ENCODE results near the gene TAF1A. TPM values are rescaled to one million over a fixed set of nuclear protein-coding genes. Genes with fewer than 3 reads are reported as not detected.

The TAF1A gene
- total RNA-seq, 1 donor from 2014 or later, result 8.8 TPM

DNA sequence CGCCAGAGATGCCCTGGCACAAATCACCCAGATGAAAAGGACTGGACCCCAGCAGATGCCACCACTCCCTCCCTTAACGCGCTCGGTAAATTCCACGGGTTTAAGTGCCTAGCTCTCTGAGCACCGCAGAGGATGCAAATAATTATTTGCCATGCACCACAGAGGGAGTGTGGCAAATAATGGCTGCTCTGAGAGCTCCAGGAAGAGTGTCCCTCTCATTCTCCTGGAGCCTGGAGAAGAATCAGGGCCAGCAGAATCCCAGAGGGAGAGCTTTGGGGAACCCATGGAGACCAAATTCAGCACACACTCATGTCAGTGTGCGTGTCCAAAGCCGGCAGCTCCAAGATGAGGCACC is 42.5 kb downstream of the TAF1A start:
- no peaks in the 10 kb centered on the region for H3K36me3 ChIP-seq
- H3K27ac ChIP-seq, result no peak overlapping the region
- intact Hi-C loops (cut with DNase I), result no loop called here
- H3K4me1 ChIP-seq, result peaks cover 0 to 3% of the 10 kb centered on the region in 2 donors
- TF ChIP-seq, protein P1, sequence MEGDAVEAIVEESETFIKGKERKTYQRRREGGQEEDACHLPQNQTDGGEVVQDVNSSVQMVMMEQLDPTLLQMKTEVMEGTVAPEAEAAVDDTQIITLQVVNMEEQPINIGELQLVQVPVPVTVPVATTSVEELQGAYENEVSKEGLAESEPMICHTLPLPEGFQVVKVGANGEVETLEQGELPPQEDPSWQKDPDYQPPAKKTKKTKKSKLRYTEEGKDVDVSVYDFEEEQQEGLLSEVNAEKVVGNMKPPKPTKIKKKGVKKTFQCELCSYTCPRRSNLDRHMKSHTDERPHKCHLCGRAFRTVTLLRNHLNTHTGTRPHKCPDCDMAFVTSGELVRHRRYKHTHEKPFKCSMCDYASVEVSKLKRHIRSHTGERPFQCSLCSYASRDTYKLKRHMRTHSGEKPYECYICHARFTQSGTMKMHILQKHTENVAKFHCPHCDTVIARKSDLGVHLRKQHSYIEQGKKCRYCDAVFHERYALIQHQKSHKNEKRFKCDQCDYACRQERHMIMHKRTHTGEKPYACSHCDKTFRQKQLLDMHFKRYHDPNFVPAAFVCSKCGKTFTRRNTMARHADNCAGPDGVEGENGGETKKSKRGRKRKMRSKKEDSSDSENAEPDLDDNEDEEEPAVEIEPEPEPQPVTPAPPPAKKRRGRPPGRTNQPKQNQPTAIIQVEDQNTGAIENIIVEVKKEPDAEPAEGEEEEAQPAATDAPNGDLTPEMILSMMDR (IDR thresholded peaks at IDR 0.05), result no peak
- no peak overlapping the region for H3K4me3 ChIP-seq
- H3K9me3 ChIP-seq, result no peaks in the 10 kb centered on the region
- H3K27me3 ChIP-seq, result no peaks in the 10 kb centered on the region
- DNase-seq (ENCODE audit: low spot score in 2 of 2), result no peak

DNA sequence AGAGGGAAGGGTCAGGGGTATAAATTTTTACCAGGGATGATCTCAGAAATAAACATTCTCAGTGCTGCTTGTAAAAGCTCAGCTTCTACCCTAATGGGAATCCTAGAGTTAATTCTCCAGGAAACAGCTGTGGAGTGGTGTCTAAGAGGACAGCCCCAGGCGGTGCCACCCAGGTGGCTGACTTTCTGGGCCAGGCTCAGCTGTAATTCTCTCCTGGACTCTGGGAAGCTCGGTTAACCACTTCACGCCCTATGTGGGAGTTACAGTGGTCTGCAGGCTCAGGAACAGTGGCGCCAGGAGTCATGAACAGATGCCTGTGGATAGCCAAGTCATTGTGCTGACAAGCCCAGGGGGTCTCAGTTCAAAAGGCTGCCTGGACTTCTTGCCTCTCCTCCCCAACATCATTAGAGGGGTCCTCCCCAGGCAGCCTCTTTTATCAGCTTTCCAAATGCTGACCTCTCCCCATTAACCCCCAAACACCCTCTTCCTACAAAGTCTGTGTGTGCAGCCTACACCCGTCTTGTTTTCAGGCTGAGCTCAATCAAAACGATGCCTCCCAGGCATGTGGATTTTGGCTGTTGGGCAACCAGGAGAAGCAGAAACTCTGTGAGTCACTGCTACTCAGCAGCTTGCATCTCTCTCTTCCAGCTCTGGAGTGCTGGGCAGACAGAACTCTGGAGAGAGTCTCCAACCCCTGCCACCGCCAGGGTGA is 43.0 kb downstream of the TAF1A start:
- Histone ChIP-seq H3K36me3 (no peaks in the 10 kb centered on the region), H3K9me3 (no peaks in the 10 kb centered on the region), H3K4me1 (peaks cover 0 to 3% of the 10 kb centered on the region in 2 donors), H3K27me3 (no peaks in the 10 kb centered on the region), H3K4me3 (no peak overlapping the region), H3K27ac (no peak overlapping the region)
- TF ChIP-seq, protein P1 (IDR thresholded peaks at IDR 0.05), result no peak
- intact Hi-C loops (cut with DNase I), result no loop called here
- DNase-seq (ENCODE audit: low spot score in 2 of 2), result no peak

DNA sequence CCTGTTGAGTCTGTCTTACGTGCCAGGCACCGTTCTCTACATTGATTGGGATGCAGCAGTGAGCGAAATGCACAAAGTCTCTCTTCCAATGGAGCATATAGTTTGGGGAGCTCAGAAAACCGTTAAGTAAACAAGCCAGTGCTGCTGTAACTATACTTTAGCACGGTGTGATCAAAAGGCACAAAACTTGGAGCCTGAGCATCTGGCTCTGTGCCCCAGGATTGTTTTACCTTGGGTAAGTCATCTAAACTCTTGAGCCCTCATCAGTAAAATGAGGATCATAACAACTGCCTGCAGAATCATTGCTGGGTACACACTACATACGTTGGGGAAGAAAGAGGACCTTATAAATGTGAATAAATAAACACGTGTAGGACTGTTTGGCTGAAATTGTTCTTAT is 43.6 kb downstream of the TAF1A start:
- no peak overlapping the region for H3K27ac ChIP-seq
- no peaks in the 10 kb centered on the region for H3K27me3 ChIP-seq
- TF ChIP-seq, protein P1 (IDR thresholded peaks at IDR 0.05), result no peak
- no peaks in the 10 kb centered on the region for H3K9me3 ChIP-seq
- intact Hi-C loops (cut with DNase I), result no loop called here
- H3K36me3 ChIP-seq, result no peaks in the 10 kb centered on the region
- peaks cover 0 to 3% of the 10 kb centered on the region in 2 donors for H3K4me1 ChIP-seq
- H3K4me3 ChIP-seq, result no peak overlapping the region
- no peak for DNase-seq (ENCODE audit: low spot score in 2 of 2)

DNA sequence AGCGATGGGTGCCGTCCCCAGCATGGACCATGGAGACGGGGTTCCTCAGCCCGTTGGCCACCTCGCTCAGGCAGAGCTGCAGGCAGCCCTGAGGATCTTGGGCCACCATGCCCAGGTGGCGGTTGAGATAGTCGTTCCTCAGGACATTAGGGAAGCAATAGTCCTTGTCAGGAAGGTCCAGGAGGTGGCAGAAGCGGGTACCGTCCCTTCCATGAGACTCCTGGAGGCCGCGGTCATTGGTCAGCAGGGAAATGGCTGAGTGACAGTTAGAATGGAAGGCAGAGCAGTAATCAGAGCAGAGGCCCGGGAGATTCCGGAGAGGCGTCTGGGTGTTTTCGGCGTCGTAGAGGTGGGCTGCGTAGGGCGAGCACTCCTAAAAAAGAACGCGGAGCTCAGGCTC is 45.9 kb downstream of the TAF1A start:
- Histone ChIP-seq H3K27ac (no peak overlapping the region), H3K9me3 (no peaks in the 10 kb centered on the region), H3K27me3 (no peaks in the 10 kb centered on the region), H3K4me3 (no peak overlapping the region), H3K4me1 (peaks cover 0 to 3% of the 10 kb centered on the region in 2 donors), H3K36me3 (no peaks in the 10 kb centered on the region)
- TF ChIP-seq, protein P1 (IDR thresholded peaks at IDR 0.05), result no peak
- intact Hi-C loops (cut with DNase I), result no loop called here
- DNase-seq (ENCODE audit: low spot score in 2 of 2), result no peak

DNA sequence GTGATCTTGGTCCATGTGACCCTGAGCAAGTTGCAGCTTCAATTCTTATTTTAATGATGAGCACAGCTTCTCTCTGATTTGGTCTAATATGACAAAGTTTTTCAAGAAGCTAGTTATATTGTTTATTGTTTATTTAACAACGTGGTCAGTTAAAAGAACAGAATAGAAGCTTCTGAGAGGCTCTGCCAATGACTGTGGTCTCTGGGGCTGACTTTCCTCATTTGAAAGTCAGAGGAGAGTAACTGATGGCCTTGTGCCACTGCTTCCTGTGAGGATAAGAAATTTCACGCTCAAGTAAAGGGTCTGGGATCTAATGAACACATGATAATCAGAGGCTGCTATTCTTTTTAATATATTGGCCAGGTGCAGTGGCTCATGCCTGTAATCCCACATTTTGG is 49.1 kb downstream of the TAF1A start:
- no peaks in the 10 kb centered on the region for H3K36me3 ChIP-seq
- H3K9me3 ChIP-seq, result no peaks in the 10 kb centered on the region
- H3K27me3 ChIP-seq, result no peaks in the 10 kb centered on the region
- intact Hi-C loops (cut with DNase I), result no loop called here
- H3K4me1 ChIP-seq, result no peaks in the 10 kb centered on the region
- no peak overlapping the region for H3K27ac ChIP-seq
- DNase-seq (ENCODE audit: low spot score in 2 of 2), result no peak
- H3K4me3 ChIP-seq, result no peak overlapping the region
- TF ChIP-seq, protein P1 (IDR thresholded peaks at IDR 0.05), result no peak

Data from ascending aorta (tissue), 2 donors.